Smooth muscle cell (in vitro differentiated cells): ENCODE data around the gene SBNO2. TPM values are rescaled to one million over a fixed set of nuclear protein-coding genes. Genes with fewer than 3 reads are reported as not detected.

Experiments used
- DNase-seq: peaks from one replicate; lab custom pipeline; 2025; ENCODE audit not compliant: unreplicated experiment; lab: John Stamatoyannopoulos, UW
- H2AFZ ChIP-seq: fragments of 200-600 bp; sonication (generic); 2 replicates; pipeline ENCODE4 v1.6.0; 2016; ENCODE audit warnings: antibody characterized with exemption, low read depth, mild to moderate bottlenecking
- H3F3A ChIP-seq: fragments of 200-600 bp; sonication (generic); 2 replicates; pipeline ENCODE4 v1.6.0; 2017; ENCODE audit warnings: antibody characterized with exemption, low read depth
- H3K27ac ChIP-seq: fragments of 200-600 bp; sonication (generic); 2 replicates; pipeline ENCODE4 v1.5.1; 2016; ENCODE audit warnings: low read depth, mild to moderate bottlenecking
- H3K27me3 ChIP-seq: fragments of 200-600 bp; sonication (generic); 2 replicates; pipeline ENCODE4 v1.6.1; 2016; ENCODE audit warnings: low read depth, mild to moderate bottlenecking
- H3K36me3 ChIP-seq: fragments of 200-600 bp; sonication (generic); 2 replicates; pipeline ENCODE4 v1.5.1; 2016; ENCODE audit warnings: low read depth
- H3K4me1 ChIP-seq: fragments of 200-600 bp; sonication (generic); 2 replicates; pipeline ENCODE4 v1.5.1; 2016; ENCODE audit warnings: low read depth
- H3K4me2 ChIP-seq: fragments of 200-600 bp; sonication (generic); 2 replicates; pipeline ENCODE4 v1.6.0; 2016; ENCODE audit warnings: mild to moderate bottlenecking
- H3K4me3 ChIP-seq: fragments of 200-600 bp; sonication (generic); 2 replicates; pipeline ENCODE4 v1.5.1; 2016; ENCODE audit warnings: mild to moderate bottlenecking
- H3K79me2 ChIP-seq: fragments of 200-600 bp; sonication (generic); 2 replicates; pipeline ENCODE4 v1.6.0; 2016; ENCODE audit warnings: low read depth, mild to moderate bottlenecking
- H3K9ac ChIP-seq: fragments of 200-600 bp; sonication (generic); 2 replicates; pipeline ENCODE4 v1.6.0; 2016; ENCODE audit warnings: low read depth
- H3K9me3 ChIP-seq: fragments of 200-600 bp; sonication (generic); replicated peaks from 2 replicates; pipeline ENCODE4 v1.5.1; 2016; ENCODE audit warnings: low read depth
- H4K20me1 ChIP-seq: fragments of 200-600 bp; sonication (generic); 2 replicates; pipeline ENCODE4 v1.6.0; 2016; ENCODE audit warnings: low read depth
- WGBS: methylation state at CpG from one replicate; pipeline ENCODE4 v1.1.7; 2016; ENCODE audit warnings: low lambda C conversion rate; 5-methylcytosine and 5-hydroxymethylcytosine counted together
- polyA plus RNA-seq: library from polyadenylated mRNA; unstranded; fragments of >200 nt; fragmentation: Nextera tagmentation; extraction: Ambion mirVana; gene quantifications from 2 replicates; pipeline ENCODE4 v1.2.1, GENCODE V29; 2016
- total RNA-seq: library from RNA; depleted of rRNA; stranded (reverse); fragments of >200 nt; gene quantifications from 2 replicates; pipeline ENCODE4 v1.2.3, GENCODE V29; 2014
- TF ChIP-seq, protein P1 (sequence below): fragments of 200-600 bp; sonication (generic); IDR thresholded peaks from 2 replicates; pipeline ENCODE4 v1.5.1; 2017; ENCODE audit warnings: borderline replicate concordance, mild to moderate bottlenecking, antibody characterized with exemption; ENCODE audit not compliant: insufficient read depth, poor library complexity, severe bottlenecking

The SBNO2 gene
- total and polyA plus RNA-seq, 2 experiments from 2014 or later: 16.4 to 17.6 TPM

DNA sequence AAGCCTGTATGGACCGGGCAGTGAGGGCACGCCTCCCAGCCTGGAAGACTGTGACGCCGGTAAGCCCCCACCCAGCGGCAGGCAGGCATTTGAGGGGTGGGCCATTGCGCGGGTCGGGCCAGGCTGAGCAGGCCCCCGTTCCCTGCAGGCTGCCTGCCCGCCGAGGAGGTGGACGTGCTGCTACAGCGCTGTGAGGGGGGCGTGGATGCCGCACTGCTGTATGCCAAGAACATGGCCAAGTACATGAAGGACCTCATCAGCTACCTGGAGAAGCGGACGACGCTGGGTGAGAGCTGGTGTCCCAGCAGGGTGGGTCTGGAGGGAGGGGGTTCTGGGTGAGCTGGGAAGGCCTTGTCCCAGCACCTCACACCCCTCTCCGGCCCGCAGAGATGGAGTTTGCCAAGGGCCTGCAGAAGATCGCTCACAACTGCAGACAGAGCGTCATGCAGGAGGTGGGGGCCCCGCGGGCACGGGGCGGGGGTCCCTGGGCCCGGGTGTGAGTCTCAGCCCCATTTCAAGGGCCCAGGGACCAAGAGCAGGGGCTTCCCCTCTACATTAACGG lies 100.0 kb downstream of the SBNO2 start:
- no peak overlapping the region for H3K4me2 ChIP-seq
- WGBS: 94% methylated on average over 27 of the region's 28 CpGs

DNA sequence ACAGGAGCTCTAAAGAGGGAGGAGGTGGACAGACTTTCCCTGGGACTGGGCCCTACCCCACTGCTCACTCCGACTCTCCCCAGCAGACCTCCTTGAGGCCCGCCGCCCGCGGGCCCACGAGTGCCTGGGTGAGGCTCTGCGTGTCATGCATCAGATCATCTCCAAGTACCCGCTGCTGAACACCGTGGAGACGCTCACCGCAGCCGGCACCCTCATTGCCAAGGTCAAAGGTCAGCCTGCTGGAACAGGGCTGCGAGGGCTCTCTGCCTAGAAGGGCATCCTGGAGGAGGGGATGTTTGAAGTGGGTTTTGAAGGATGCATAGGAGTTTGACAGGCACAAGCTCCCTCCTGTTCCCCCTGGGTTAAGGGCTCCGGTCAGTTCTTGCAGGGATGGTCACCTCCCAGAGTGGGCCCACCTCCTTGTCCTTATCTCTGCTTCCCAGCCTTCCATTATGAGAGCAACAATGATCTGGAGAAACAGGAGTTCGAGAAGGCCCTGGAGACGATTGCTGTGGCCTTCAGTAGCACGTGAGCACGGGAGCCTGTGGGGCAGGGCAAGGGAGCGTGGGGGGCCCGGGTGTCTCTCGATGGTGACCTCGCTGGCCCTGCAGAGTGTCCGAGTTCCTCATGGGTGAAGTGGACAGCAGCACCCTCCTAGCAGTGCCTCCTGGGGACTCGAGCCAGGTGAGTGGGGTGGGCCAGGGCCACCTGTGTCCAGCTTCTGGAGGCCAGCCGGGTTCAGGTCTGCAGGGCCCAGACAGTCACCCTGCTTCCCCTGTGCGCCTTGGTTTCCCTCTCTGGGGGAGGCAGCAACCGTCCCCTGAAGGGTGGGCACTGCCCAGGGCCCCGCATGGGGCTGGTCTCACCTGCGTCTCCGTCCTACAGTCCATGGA lies 100.8 kb downstream of the SBNO2 start:
- Histone ChIP-seq H3K36me3 (no peaks in the 10 kb centered on the region), H2AFZ (no peak overlapping the region), H4K20me1 (peaks cover 10% of the 10 kb centered on the region), H3K4me3 (no peak overlapping the region), H3F3A (no peaks in the 10 kb centered on the region), H3K79me2 (no peaks in the 10 kb centered on the region), H3K27me3 (peaks cover 33% of the 10 kb centered on the region), H3K9me3 (no peaks in the 10 kb centered on the region), H3K4me1 (no peaks in the 10 kb centered on the region), H3K27ac (no peak overlapping the region), H3K4me2 (no peak overlapping the region), H3K9ac (no peak overlapping the region)
- TF ChIP-seq, protein P1, sequence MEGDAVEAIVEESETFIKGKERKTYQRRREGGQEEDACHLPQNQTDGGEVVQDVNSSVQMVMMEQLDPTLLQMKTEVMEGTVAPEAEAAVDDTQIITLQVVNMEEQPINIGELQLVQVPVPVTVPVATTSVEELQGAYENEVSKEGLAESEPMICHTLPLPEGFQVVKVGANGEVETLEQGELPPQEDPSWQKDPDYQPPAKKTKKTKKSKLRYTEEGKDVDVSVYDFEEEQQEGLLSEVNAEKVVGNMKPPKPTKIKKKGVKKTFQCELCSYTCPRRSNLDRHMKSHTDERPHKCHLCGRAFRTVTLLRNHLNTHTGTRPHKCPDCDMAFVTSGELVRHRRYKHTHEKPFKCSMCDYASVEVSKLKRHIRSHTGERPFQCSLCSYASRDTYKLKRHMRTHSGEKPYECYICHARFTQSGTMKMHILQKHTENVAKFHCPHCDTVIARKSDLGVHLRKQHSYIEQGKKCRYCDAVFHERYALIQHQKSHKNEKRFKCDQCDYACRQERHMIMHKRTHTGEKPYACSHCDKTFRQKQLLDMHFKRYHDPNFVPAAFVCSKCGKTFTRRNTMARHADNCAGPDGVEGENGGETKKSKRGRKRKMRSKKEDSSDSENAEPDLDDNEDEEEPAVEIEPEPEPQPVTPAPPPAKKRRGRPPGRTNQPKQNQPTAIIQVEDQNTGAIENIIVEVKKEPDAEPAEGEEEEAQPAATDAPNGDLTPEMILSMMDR: no peak
- DNase-seq: no peak
- 95% methylated on average over 30 of the region's 30 CpGs for WGBS

More for the DNA sequence above, 100.0 kb downstream of the SBNO2 start:
- H3K27me3 ChIP-seq: peaks cover 26% of the 10 kb centered on the region
- H3F3A ChIP-seq: no peaks in the 10 kb centered on the region
- H3K27ac ChIP-seq: no peak overlapping the region
- no peaks in the 10 kb centered on the region for H3K9me3 ChIP-seq
- peaks cover 10% of the 10 kb centered on the region for H4K20me1 ChIP-seq
- H3K79me2 ChIP-seq: no peaks in the 10 kb centered on the region
- TF ChIP-seq, protein P1: no peak
- H3K36me3 ChIP-seq: no peaks in the 10 kb centered on the region
- H3K4me3 ChIP-seq: no peak overlapping the region
- no peaks in the 10 kb centered on the region for H3K4me1 ChIP-seq
- H3K9ac ChIP-seq: no peak overlapping the region
- no peak for DNase-seq
- no peak overlapping the region for H2AFZ ChIP-seq

DNA sequence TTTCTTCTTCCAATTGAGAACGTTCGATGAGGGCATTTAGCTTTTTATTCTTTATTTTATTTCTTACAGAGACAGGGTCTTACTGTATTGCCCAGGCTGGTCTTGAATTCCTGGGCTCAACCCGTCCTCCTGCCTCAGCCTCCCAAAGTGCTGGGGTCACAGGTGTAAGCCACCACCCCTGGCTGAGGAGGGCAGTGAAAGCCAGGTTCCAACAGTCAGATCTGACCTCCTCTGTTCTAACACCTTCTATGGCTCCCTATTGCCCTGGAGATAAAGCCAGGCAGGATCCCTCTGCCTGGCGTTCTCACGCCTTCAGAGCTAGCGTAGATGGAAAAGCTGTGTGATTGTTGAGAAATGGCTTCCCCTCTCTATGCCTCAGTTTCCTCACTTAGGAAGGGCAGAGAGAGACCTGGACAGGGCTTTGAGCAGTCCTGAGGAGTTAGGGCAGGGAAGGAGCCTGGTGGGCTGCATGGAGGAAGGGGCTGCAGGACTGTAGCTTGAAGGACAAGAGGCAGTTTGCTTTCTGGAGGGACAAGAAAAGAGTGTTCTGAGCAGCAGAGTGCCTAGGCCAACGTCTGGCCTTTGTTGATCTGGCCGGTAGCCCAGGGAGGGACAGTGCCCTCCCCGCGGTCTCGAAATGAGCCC lies 101.6 kb downstream of the SBNO2 start:
- WGBS: 93% methylated on average over 11 of the region's 11 CpGs
- H3K27me3 ChIP-seq: peaks cover 35% of the 10 kb centered on the region

More for the DNA sequence above, 101.6 kb downstream of the SBNO2 start:
- Histone ChIP-seq H3K27ac (no peak overlapping the region), H3K36me3 (no peaks in the 10 kb centered on the region), H3K9me3 (no peaks in the 10 kb centered on the region), H3K4me3 (no peak overlapping the region), H3K4me1 (no peaks in the 10 kb centered on the region), H3F3A (no peaks in the 10 kb centered on the region), H3K79me2 (no peaks in the 10 kb centered on the region), H4K20me1 (peaks cover 10% of the 10 kb centered on the region), H3K9ac (no peak overlapping the region), H2AFZ (no peak overlapping the region), H3K4me2 (no peak overlapping the region)
- TF ChIP-seq, protein P1: no peak
- DNase-seq: no peak
